CD4-positive, alpha-beta T cell (primary cell): ENCODE results near the gene CSNK1A1. TPM values are rescaled to one million over a fixed set of nuclear protein-coding genes. Genes with fewer than 3 reads are reported as not detected.

Source experiments
- ATAC-seq: fragments of 200-7000 bp; cut with Tn5 transposase; one replicate; pipeline ENCODE4 v1.10.0; 2022; ENCODE audit warnings: mild to moderate bottlenecking; ENCODE audit not compliant: poor library complexity
- CTCF ChIA-PET: fragments of 350-600 bp; sonication (Branson Sonifier 250); formaldehyde crosslinking; loops from one replicate; lab custom pipeline; 2021; ENCODE audit warnings: antibody characterized with exemption, inconsistent platforms; lab: Charles Lee
- POLR2A ChIA-PET: fragments of 350-600 bp; sonication (Branson Sonifier 250); formaldehyde crosslinking; loops from one replicate; lab custom pipeline; 2021; ENCODE audit warnings: antibody characterized with exemption, inconsistent platforms; lab: Charles Lee
- DNase-seq, 14 experiments: peaks; one replicate each; pipeline ENCODE4 v3.0.0-alpha.2; 2013 to 2020; ENCODE audit warnings: mixed read lengths in 2 of 14
- H3K27ac ChIP-seq, 2 donors: one replicate each; pipeline versions ENCODE4 v1.5.1 to v1.7.0; 2013; ENCODE audit warnings: low read length in 2 of 2, low read depth in 1 of 2, mild to moderate bottlenecking in 1 of 2
- H3K27me3 ChIP-seq, 2 experiments: 1 replicate in 1 of 2; 2 replicates in 1 of 2; pipeline versions ENCODE4 v1.6.1 to v1.7.0; 2013; ENCODE audit warnings: low read length in 2 of 2, control low read depth in 1 of 2, mild to moderate bottlenecking in 1 of 2, moderate library complexity in 1 of 2; ENCODE audit not compliant: insufficient read depth in 2 of 2, control insufficient read depth in 1 of 2
- H3K36me3 ChIP-seq: one replicate; pipeline ENCODE4 v1.6.1; 2013; ENCODE audit warnings: low read length, control low read depth; ENCODE audit not compliant: insufficient read depth
- H3K4me1 ChIP-seq: one replicate; pipeline ENCODE4 v1.6.1; 2013; ENCODE audit warnings: low read length, control low read depth; ENCODE audit not compliant: insufficient read depth
- H3K4me3 ChIP-seq: one replicate; pipeline ENCODE4 v1.5.1; 2013; ENCODE audit warnings: mild to moderate bottlenecking, low read length, moderate library complexity
- H3K9me3 ChIP-seq, 2 experiments: 1 replicate in 1 of 2; 2 replicates in 1 of 2; pipeline versions ENCODE4 v1.6.1 to v1.7.0; 2013; ENCODE audit warnings: low read length in 2 of 2, mild to moderate bottlenecking in 2 of 2, control low read depth in 1 of 2, moderate library complexity in 1 of 2; ENCODE audit not compliant: control insufficient read depth in 1 of 2, insufficient read depth in 1 of 2
- H3K27ac Mint-ChIP-seq: one replicate; pipeline ENCODE4 v1.8.0; 2020; ENCODE audit warnings: mixed read lengths
- H3K27me3 Mint-ChIP-seq: one replicate; pipeline ENCODE4 v1.8.0; 2021; ENCODE audit warnings: mixed read lengths
- H3K36me3 Mint-ChIP-seq: one replicate; pipeline ENCODE4 v1.8.0; 2021; ENCODE audit warnings: low read depth, mixed read lengths
- H3K4me1 Mint-ChIP-seq: one replicate; pipeline ENCODE4 v1.8.0; 2021; ENCODE audit warnings: low read depth, mixed read lengths
- H3K4me3 Mint-ChIP-seq: one replicate; pipeline ENCODE4 v1.8.0; 2020; ENCODE audit warnings: mild to moderate bottlenecking, mixed read lengths
- H3K9me3 Mint-ChIP-seq: one replicate; pipeline ENCODE4 v1.8.0; 2020; ENCODE audit warnings: mixed read lengths
- CTCF ChIP-seq: fragments of 200-600 bp; IDR thresholded peaks from one replicate; pipeline ENCODE4 v1.8.0; 2022; ENCODE audit warnings: antibody characterized with exemption, mild to moderate bottlenecking
- intact Hi-C, 2 experiments: fragments of 100-400 bp; cut with DNase I in 1 of 2; cut with micrococcal nuclease in 1 of 2; formaldehyde crosslinking; loops; one replicate each; pipeline versions ENCODE4 v1.15.1 to v1.9.0; 2023 to 2025; cut with DNase I, micrococcal nuclease
- total RNA-seq, 174 experiments: library from RNA in 2 of 174; stranded (reverse) in 2 of 174; gene quantifications; one replicate each; pipeline ENCODE4 v1.2.3 and lab custom pipeline; 2021 to 2026

CSNK1A1 gene
- total RNA-seq, 2 experiments from 2014 or later: 201 to 217 TPM

DNA sequence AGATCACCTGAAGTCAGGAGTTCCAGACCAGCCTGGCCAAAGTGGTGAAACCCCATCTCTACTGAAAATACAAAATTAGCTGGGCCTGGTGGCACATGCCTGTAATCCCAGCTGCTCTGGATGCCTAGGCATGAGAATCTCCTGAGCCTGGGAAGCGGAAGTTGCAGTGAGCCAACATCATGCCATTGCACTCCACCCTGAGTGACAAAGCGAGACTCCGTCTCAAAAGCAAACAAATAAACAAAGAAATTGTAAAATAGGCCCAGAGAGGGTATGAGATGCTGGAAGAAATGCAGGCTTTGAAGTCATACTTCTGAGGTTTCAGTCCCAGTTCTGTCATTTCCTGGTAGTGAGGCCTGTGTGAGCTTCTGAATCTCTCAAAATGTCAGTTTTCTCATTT lies 24.8 kb upstream of the CSNK1A1 start:
- CTCF ChIA-PET: no interaction called here
- H3K27ac ChIP-seq: peak overlapping the region in 1 of 2 donors; percentile 6

GRCh38 chr5:149575131-149575530 lies 23.9 kb upstream of the CSNK1A1 start:
- H3K36me3 ChIP-seq: no peaks in the 10 kb centered on the region
- H3K9me3 ChIP-seq: no peaks in the 10 kb centered on the region
- intact Hi-C loops: no loop called here
- H3K27me3 ChIP-seq: no peaks in the 10 kb centered on the region
- no peaks in the 10 kb centered on the region for H3K27me3 Mint-ChIP-seq
- CTCF ChIA-PET: no interaction called here
- H3K27ac ChIP-seq: peak overlapping the region in 1 of 2 donors; percentile 6
- no peak for TF ChIP-seq CTCF
- no peak overlapping the region for H3K27ac Mint-ChIP-seq
- POLR2A ChIA-PET: no interaction called here
- H3K4me1 ChIP-seq: peaks cover 11% of the 10 kb centered on the region
- H3K4me3 ChIP-seq: no peak overlapping the region
- no peak overlapping the region for H3K4me3 Mint-ChIP-seq
- H3K9me3 Mint-ChIP-seq: no peaks in the 10 kb centered on the region
- no peak for DNase-seq
- no peak for ATAC-seq
- no peaks in the 10 kb centered on the region for H3K36me3 Mint-ChIP-seq
- H3K4me1 Mint-ChIP-seq: peaks cover 10% of the 10 kb centered on the region

More for the DNA sequence above, 24.8 kb upstream of the CSNK1A1 start:
- Histone ChIP-seq H3K27me3 (peaks cover 0 to under 1% of the 10 kb centered on the region in 2 experiments), H3K4me3 (no peak overlapping the region), H3K36me3 (no peaks in the 10 kb centered on the region), H3K9me3 (no peaks in the 10 kb centered on the region), H3K4me1 (peaks cover 16% of the 10 kb centered on the region)
- POLR2A ChIA-PET: no interaction called here
- Mint-ChIP-seq H3K27me3 (peaks cover 4% of the 10 kb centered on the region), H3K4me1 (peaks cover 18% of the 10 kb centered on the region), H3K4me3 (no peak overlapping the region), H3K9me3 (no peaks in the 10 kb centered on the region), H3K27ac (peak overlapping the region; percentile 52), H3K36me3 (no peaks in the 10 kb centered on the region)
- DNase-seq (peak in 3 of 14 experiments; percentile 24 to 56 (median 40)), ATAC-seq (peak; percentile 77)
- intact Hi-C loops: no loop called here
- TF ChIP-seq CTCF: no peak

DNA sequence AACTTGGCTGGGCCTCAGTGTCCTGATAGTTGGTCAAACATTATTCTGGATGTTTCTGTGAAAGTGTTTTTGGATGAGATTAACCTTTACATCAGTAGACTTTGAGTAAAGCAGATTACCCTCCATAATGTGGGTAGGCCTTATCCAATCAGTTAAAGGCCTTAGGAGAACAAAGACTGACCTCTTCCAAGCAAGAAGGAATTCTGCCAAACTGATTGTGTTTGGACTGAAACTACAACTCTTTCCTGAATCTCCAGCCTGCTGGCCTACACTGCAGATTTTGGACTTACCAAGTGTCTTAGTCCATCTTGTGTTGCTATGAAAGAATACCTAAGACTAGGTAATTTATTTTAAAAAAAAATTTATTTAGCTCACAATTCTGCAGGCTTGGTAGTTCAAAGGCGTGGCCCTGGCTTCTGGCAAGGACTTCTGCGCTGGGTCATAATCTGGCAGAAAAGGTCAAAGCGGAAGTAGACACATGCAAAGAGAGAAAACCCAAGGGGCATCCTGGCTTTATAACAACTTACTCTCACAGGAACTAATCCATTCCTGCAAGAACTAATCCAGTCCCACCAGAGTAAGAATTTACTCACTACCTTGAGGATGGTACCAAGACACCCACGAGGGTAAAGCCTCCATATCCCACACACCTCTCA lies 21.5 kb upstream of the CSNK1A1 start:
- Histone ChIP-seq H3K9me3 (no peaks in the 10 kb centered on the region), H3K4me1 (peaks cover 11% of the 10 kb centered on the region), H3K4me3 (no peak overlapping the region), H3K27ac (no peak overlapping the region), H3K27me3 (no peaks in the 10 kb centered on the region), H3K36me3 (no peaks in the 10 kb centered on the region)
- no peak overlapping the region for H3K27ac Mint-ChIP-seq
- ChIA-PET CTCF (no interaction called here), POLR2A (no interaction called here)
- H3K36me3 Mint-ChIP-seq: no peaks in the 10 kb centered on the region
- peaks cover 10% of the 10 kb centered on the region for H3K4me1 Mint-ChIP-seq
- ATAC-seq (no peak), DNase-seq (no peak)
- intact Hi-C loops: no loop called here
- H3K4me3 Mint-ChIP-seq: no peak overlapping the region
- no peaks in the 10 kb centered on the region for H3K27me3 Mint-ChIP-seq
- no peaks in the 10 kb centered on the region for H3K9me3 Mint-ChIP-seq
- TF ChIP-seq CTCF: no peak
